ENCODE measurements around the gene BCKDHA. TPM values are rescaled to one million over a fixed set of nuclear protein-coding genes. Genes with fewer than 3 reads are reported as not detected.

Gene BCKDHA
- total RNA-seq, 1 donor from 2014 or later: 51.0 TPM

- H3K27me3 ChIP-seq (ENCODE audit: low read depth): peaks cover 20% of the 10 kb centered on the region
- no peak for TF ChIP-seq CTCF (IDR thresholded peaks at IDR 0.05; ENCODE audit: borderline replicate concordance)
- intact Hi-C loops (cut with micrococcal nuclease): loop anchor here (10.0 kb wide), 1 partner anchor 115 kb away; no protein-coding TSS in a partner anchor
- H3K4me1 ChIP-seq: peaks cover 25% of the 10 kb centered on the region
- no peaks in the 10 kb centered on the region for H3K9me3 ChIP-seq (replicated peaks)
- no peaks in the 10 kb centered on the region for H3K36me3 ChIP-seq
- no peak overlapping the region for H3K4me3 ChIP-seq
- DNase-seq: no peak
- no peak overlapping the region for H3K27ac ChIP-seq (replicated peaks)
Observed at GRCh38 chr19:41449865-41450178, 52.2 kb downstream of the BCKDHA start.

- H3K27ac ChIP-seq (replicated peaks): no peak overlapping the region
- intact Hi-C loops (cut with micrococcal nuclease): loop anchor here (10.0 kb wide), 1 partner anchor 112 kb away; no protein-coding TSS in a partner anchor
Observed at GRCh38 chr19:41452584-41453275, 55.1 kb downstream of the BCKDHA start.

GRCh38 chr19:41455936-41456335 lies 58.3 kb downstream of the BCKDHA start:
- DNase-seq: no peak
- peaks cover 36% of the 10 kb centered on the region for H3K27me3 ChIP-seq (ENCODE audit: low read depth)
- H3K4me3 ChIP-seq: peak overlapping the region; percentile 30
- TF ChIP-seq CTCF (IDR thresholded peaks at IDR 0.05; ENCODE audit: borderline replicate concordance): no peak
- H3K9me3 ChIP-seq (replicated peaks): no peaks in the 10 kb centered on the region
- peaks cover 30% of the 10 kb centered on the region for H3K4me1 ChIP-seq
- no peaks in the 10 kb centered on the region for H3K36me3 ChIP-seq
- intact Hi-C loops (cut with micrococcal nuclease): loop anchor here (10.0 kb wide), 1 partner anchor 109 kb away; no protein-coding TSS in a partner anchor
- H3K27ac ChIP-seq (replicated peaks): peak overlapping the region; percentile 78

More at GRCh38 chr19:41452584-41453275, 55.1 kb downstream of the BCKDHA start:
- no peak for DNase-seq
- Histone ChIP-seq H3K4me1 (peaks cover 47% of the 10 kb centered on the region), H3K9me3 (replicated peaks) (no peaks in the 10 kb centered on the region), H3K36me3 (no peaks in the 10 kb centered on the region), H3K4me3 (no peak overlapping the region), H3K27me3 (ENCODE audit: low read depth) (peaks cover 5% of the 10 kb centered on the region)
- TF ChIP-seq CTCF (IDR thresholded peaks at IDR 0.05; ENCODE audit: borderline replicate concordance): no peak

GRCh38 chr19:41456342-41456918 lies 58.8 kb downstream of the BCKDHA start:
- Histone ChIP-seq H3K4me1 (peaks cover 30% of the 10 kb centered on the region), H3K27me3 (ENCODE audit: low read depth) (peaks cover 41% of the 10 kb centered on the region), H3K9me3 (replicated peaks) (no peaks in the 10 kb centered on the region), H3K4me3 (peak overlapping the region; percentile 30), H3K36me3 (no peaks in the 10 kb centered on the region), H3K27ac (replicated peaks) (peak overlapping the region; percentile 78)
- DNase-seq: no peak
- TF ChIP-seq CTCF (IDR thresholded peaks at IDR 0.05; ENCODE audit: borderline replicate concordance): no peak
- intact Hi-C loops (cut with micrococcal nuclease): loop anchor here (10.0 kb wide), 1 partner anchor 108 kb away; no protein-coding TSS in a partner anchor

GRCh38 chr19:41457241-41457640 lies 59.6 kb downstream of the BCKDHA start:
- Histone ChIP-seq H3K27ac (replicated peaks) (peak overlapping the region; percentile 78), H3K9me3 (replicated peaks) (peaks cover 1% of the 10 kb centered on the region), H3K27me3 (ENCODE audit: low read depth) (peaks cover 47% of the 10 kb centered on the region), H3K36me3 (no peaks in the 10 kb centered on the region), H3K4me1 (peaks cover 30% of the 10 kb centered on the region), H3K4me3 (no peak overlapping the region)
- DNase-seq: no peak
- intact Hi-C loops (cut with micrococcal nuclease): loop anchor here (10.0 kb wide), 1 partner anchor 108 kb away; no protein-coding TSS in a partner anchor
- TF ChIP-seq CTCF (IDR thresholded peaks at IDR 0.05; ENCODE audit: borderline replicate concordance): no peak
